ENCODE measurements around the gene KCNIP4.

- TF ChIP-seq POLR2A (IDR thresholded peaks at IDR 0.05) (no peak), CTCF (IDR thresholded peaks at IDR 0.05 in 8 of 11, conservative IDR thresholded peaks at IDR 0.05 in 3 of 11) (no peak)
Measured at GRCh38 chr4:21097865-21098264, 850.7 kb downstream of the KCNIP4 start.
